Ascending aorta (tissue), 2 donors: ENCODE measurements around the gene RSU1. TPM values are rescaled to one million over a fixed set of nuclear protein-coding genes. Genes with fewer than 3 reads are reported as not detected.

Experiments used
- DNase-seq, 2 donors: peaks; one replicate each; pipeline ENCODE4 v3.0.0-alpha.2; 2019; ENCODE audit warnings: low spot score in 2 of 2
- H3K27ac ChIP-seq, 2 donors: fragments of 200-600 bp; sonication (generic); one replicate each; pipeline ENCODE4 v1.5.1; 2016 to 2017; ENCODE audit warnings: mild to moderate bottlenecking in 1 of 2
- H3K27me3 ChIP-seq: fragments of 200-600 bp; sonication (generic); one replicate; pipeline ENCODE4 v1.5.1; 2017
- H3K36me3 ChIP-seq, 2 donors: fragments of 200-600 bp; sonication (generic); one replicate each; pipeline ENCODE4 v1.5.1; 2016
- H3K4me1 ChIP-seq, 2 donors: fragments of 200-600 bp; sonication (generic); one replicate each; pipeline ENCODE4 v1.5.1; 2016 to 2017; ENCODE audit warnings: mild to moderate bottlenecking in 1 of 2
- H3K4me3 ChIP-seq, 2 donors: fragments of 200-600 bp; sonication (generic); one replicate each; pipeline ENCODE4 v1.5.1; 2016 to 2017; ENCODE audit warnings: mild to moderate bottlenecking in 1 of 2
- H3K9me3 ChIP-seq, 2 donors: fragments of 200-600 bp; sonication (generic); one replicate each; pipeline ENCODE4 v1.5.1; 2016
- CTCF ChIP-seq, 3 experiments: fragments of 200-600 bp in 2 of 3; fragments of 450-650 bp in 1 of 3; sonication (generic) in 2 of 3; IDR thresholded peaks; one replicate each; pipeline ENCODE4 v1.5.1; 2016 to 2019; ENCODE audit warnings: antibody characterized with exemption in 3 of 3, mild to moderate bottlenecking in 1 of 3, moderate library complexity in 1 of 3
- intact Hi-C: fragments of 100-400 bp; cut with DNase I; formaldehyde crosslinking; loops from one replicate; pipeline ENCODE4 v1.15.1; 2023
- total RNA-seq: library from RNA; depleted of rRNA; stranded (reverse); fragments of >200 nt; gene quantifications from one replicate; pipeline ENCODE4 v1.1.0, GENCODE V29; 2016

Gene RSU1
- total RNA-seq, 1 donor from 2014 or later = 82.2 TPM

DNA sequence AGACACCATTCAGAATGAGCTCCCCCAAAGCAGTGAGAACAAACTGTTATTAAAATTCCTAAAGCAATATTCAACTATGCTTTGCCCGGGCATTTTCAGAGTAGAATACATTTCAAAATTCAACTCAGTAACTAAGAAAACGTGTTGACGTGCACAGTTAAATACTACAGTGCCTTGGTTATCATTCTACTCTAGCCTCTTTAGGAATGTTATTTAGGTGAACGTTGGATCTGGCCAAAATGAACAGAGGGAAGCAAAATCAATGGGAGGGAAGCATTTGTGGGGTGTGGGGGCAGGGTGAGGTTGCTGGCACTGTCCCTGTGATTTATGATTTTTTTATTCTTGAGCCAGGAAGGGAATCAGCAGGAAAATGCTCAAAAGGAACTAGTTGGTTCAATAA lies 27.5 kb downstream of the RSU1 start:
- Histone ChIP-seq H3K4me3 (no peak overlapping the region), H3K27ac (peak overlapping the region in 1 of 2 donors; percentile 45), H3K27me3 (no peaks in the 10 kb centered on the region), H3K9me3 (no peaks in the 10 kb centered on the region), H3K36me3 (peaks cover 0 to 5% of the 10 kb centered on the region in 2 donors), H3K4me1 (peaks cover 0 to 8% of the 10 kb centered on the region in 2 donors)
- no peak for DNase-seq
- intact Hi-C loops = no loop called here
- TF ChIP-seq CTCF (IDR thresholded peaks at IDR 0.05) = no peak

DNA sequence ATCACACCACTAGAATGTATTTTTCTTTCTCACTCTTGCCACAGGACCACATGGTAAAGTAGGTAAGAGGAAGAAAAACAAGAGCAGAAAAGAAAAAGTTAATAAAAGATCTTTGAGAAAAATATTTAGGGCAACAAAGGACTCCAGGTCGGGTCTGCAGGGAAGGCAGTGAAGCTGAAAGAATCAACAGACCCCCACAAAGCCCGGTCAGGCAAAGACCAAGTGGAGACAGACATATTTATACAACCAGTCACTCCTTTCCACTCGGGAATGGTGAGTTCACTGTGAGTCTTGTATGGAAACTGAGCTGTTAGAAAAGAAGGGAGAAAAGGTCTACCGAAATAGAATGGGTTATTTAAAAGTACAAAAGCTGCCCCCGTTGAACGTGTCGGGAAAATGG lies 28.0 kb downstream of the RSU1 start:
- intact Hi-C loops = no loop called here
- Histone ChIP-seq H3K9me3 (no peaks in the 10 kb centered on the region), H3K27me3 (no peaks in the 10 kb centered on the region), H3K27ac (peak overlapping the region in 1 of 2 donors; percentile 45), H3K36me3 (peaks cover 0 to 5% of the 10 kb centered on the region in 2 donors), H3K4me1 (peaks cover 0 to 8% of the 10 kb centered on the region in 2 donors), H3K4me3 (no peak overlapping the region)
- DNase-seq = no peak
- TF ChIP-seq CTCF (IDR thresholded peaks at IDR 0.05) = no peak

DNA sequence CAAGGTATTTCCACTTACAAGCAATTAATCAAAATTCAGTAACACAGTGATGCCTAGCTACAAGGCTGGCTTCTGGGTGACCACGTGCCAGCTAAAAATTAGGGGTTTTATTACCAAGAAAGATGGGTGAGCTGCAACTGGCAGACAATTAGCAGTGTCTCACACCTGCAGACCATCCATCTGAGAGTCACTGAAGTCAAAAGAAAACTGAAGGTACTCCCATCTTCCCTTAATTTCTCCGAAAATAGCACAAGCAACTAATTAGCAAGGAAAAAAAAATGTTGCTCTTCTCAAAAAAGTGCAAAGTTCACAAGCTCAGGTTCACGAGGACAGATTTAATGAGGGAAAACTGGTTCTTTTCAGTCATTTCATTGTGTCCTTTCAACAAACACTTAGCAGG lies 28.4 kb downstream of the RSU1 start:
- Histone ChIP-seq H3K4me1 (peaks cover 0 to 8% of the 10 kb centered on the region in 2 donors), H3K27ac (peak overlapping the region in 1 of 2 donors; percentile 45), H3K9me3 (no peaks in the 10 kb centered on the region), H3K36me3 (peaks cover 0 to 5% of the 10 kb centered on the region in 2 donors), H3K27me3 (no peaks in the 10 kb centered on the region), H3K4me3 (no peak overlapping the region)
- intact Hi-C loops = no loop called here
- no peak for TF ChIP-seq CTCF (IDR thresholded peaks at IDR 0.05)
- no peak for DNase-seq

DNA sequence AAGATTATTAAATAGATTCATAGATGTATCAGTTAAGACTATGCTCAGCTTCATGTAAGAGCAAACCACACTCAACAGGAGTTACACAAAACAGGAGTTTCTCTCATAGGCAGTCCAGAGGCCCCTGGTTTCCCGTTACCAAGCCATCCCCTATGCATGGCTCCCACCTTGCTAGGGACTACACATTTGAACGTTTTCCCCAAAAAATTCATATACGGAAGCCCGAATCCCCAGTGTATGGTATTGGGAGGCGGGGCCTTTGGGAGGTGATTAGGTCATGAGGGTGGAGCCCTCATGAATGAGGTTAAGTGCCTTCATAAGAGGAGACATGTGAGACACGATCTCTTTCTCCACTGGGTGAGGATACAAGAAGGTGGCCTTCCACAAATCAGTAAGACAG lies 29.1 kb downstream of the RSU1 start:
- no peak for DNase-seq
- TF ChIP-seq CTCF (IDR thresholded peaks at IDR 0.05) = no peak
- no peak overlapping the region for H3K27ac ChIP-seq
- no peak overlapping the region for H3K4me3 ChIP-seq
- intact Hi-C loops = no loop called here
- H3K4me1 ChIP-seq = peaks cover 0 to 8% of the 10 kb centered on the region in 2 donors
- no peaks in the 10 kb centered on the region for H3K27me3 ChIP-seq
- peaks cover 0 to 5% of the 10 kb centered on the region in 2 donors for H3K36me3 ChIP-seq
- no peaks in the 10 kb centered on the region for H3K9me3 ChIP-seq

DNA sequence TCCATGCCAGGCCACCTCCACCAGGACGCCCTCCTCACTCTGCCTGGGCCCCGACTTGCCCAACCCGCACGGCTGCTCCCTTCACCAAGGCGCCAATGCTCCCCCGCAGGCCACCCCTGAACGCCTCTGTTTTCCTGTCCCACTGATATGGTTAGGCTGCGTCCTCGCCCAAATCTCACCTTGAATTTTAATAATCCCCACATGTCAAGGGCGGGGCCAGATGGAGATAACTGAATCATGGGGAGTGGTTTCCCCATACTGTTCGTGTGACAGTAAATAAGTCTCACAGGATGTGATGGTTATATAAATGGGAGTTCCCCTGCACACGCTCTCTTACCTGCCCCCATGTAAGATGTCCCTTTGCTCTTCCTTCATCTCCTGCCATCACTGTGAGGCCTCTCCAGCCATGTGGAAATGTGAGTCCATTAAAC lies 29.8 kb downstream of the RSU1 start:
- Histone ChIP-seq H3K4me1 (peaks cover 0 to 8% of the 10 kb centered on the region in 2 donors), H3K27ac (no peak overlapping the region), H3K36me3 (peaks cover 0 to 5% of the 10 kb centered on the region in 2 donors), H3K27me3 (no peaks in the 10 kb centered on the region), H3K9me3 (no peaks in the 10 kb centered on the region), H3K4me3 (no peak overlapping the region)
- intact Hi-C loops = no loop called here
- TF ChIP-seq CTCF (IDR thresholded peaks at IDR 0.05) = no peak
- DNase-seq = no peak

GRCh38 chr10:16780338-16780880 lies 36.8 kb downstream of the RSU1 start:
- no peaks in the 10 kb centered on the region for H3K9me3 ChIP-seq
- no peak overlapping the region for H3K4me3 ChIP-seq
- no peak overlapping the region for H3K27ac ChIP-seq
- H3K36me3 ChIP-seq = peaks cover 3% of the 10 kb centered on the region in 2 donors
- H3K4me1 ChIP-seq = no peaks in the 10 kb centered on the region
- no peak for DNase-seq
- no peaks in the 10 kb centered on the region for H3K27me3 ChIP-seq
- TF ChIP-seq CTCF (IDR thresholded peaks at IDR 0.05) = no peak
- intact Hi-C loops = no loop called here
